GM21367 (cell line): ENCODE measurements around the gene RPL22.

Experiments
- ATAC-seq: cut with Tn5 transposase; IDR thresholded peaks from one replicate; pipeline ENCODE4 v1.9.1; 2021; ENCODE audit not compliant: unreplicated experiment

RPL22 gene

GRCh38 chr1:6199298-6200187, at the start of gene RPL22:
Gene RPL22, minus strand, starts transcription at chr1:6199595. Its CDS starts 22 bp downstream, at chr1:6199573.
- peak; percentile 92 for ATAC-seq

GRCh38 chr1:6248161-6248776, 48.9 kb upstream of the RPL22 start:
- no peak for ATAC-seq

- ATAC-seq: no peak
Observed at GRCh38 chr1:6247651-6248050, 48.3 kb upstream of the RPL22 start.

GRCh38 chr1:6246497-6247467, 47.4 kb upstream of the RPL22 start:
- ATAC-seq: no peak

- no peak for ATAC-seq
Observed at GRCh38 chr1:6245869-6246496, 46.6 kb upstream of the RPL22 start.

- ATAC-seq: peak; percentile 45
Observed at GRCh38 chr1:6245086-6245868, 45.9 kb upstream of the RPL22 start.

- ATAC-seq: no peak
Observed at GRCh38 chr1:6244401-6245049, 45.1 kb upstream of the RPL22 start.

- no peak for ATAC-seq
Observed at GRCh38 chr1:6243993-6244392, 44.6 kb upstream of the RPL22 start, which contains the start of gene HES3. Gene HES3, plus strand, starts transcription at chr1:6244179. Its CDS starts 187 bp downstream, at chr1:6244366.

- no peak for ATAC-seq
Observed at GRCh38 chr1:6243053-6243834, 43.8 kb upstream of the RPL22 start.

GRCh38 chr1:6241887-6242740, 42.7 kb upstream of the RPL22 start:
- ATAC-seq: no peak

GRCh38 chr1:6241107-6241886, 41.9 kb upstream of the RPL22 start:
- no peak for ATAC-seq

- ATAC-seq: no peak
Observed at GRCh38 chr1:6239950-6240768, 40.8 kb upstream of the RPL22 start.

- no peak for ATAC-seq
Observed at GRCh38 chr1:6239213-6239752, 39.9 kb upstream of the RPL22 start.

- ATAC-seq: no peak
Observed at GRCh38 chr1:6237093-6237492, 37.7 kb upstream of the RPL22 start.

GRCh38 chr1:6235296-6235677, 35.9 kb upstream of the RPL22 start:
- peak; percentile 27 for ATAC-seq
